AG10803 (cell line): ENCODE results near the gene COPS6.

ENCODE experiments used
- DNase-seq: peaks from one replicate; pipeline ENCODE4 v3.0.0; 2010; ENCODE audit warnings: low read depth
- H3K4me3 ChIP-seq: 2 replicates; pipeline ENCODE4 v1.5.1; 2011; ENCODE audit warnings: mild to moderate bottlenecking, low read length, control low read depth
- TF ChIP-seq, protein P1 (sequence below): conservative IDR thresholded peaks from 2 replicates; pipeline ENCODE4 v1.5.1; 2011; ENCODE audit warnings: mild to moderate bottlenecking, low read length, control low read depth, inconsistent platforms

The COPS6 gene

DNA sequence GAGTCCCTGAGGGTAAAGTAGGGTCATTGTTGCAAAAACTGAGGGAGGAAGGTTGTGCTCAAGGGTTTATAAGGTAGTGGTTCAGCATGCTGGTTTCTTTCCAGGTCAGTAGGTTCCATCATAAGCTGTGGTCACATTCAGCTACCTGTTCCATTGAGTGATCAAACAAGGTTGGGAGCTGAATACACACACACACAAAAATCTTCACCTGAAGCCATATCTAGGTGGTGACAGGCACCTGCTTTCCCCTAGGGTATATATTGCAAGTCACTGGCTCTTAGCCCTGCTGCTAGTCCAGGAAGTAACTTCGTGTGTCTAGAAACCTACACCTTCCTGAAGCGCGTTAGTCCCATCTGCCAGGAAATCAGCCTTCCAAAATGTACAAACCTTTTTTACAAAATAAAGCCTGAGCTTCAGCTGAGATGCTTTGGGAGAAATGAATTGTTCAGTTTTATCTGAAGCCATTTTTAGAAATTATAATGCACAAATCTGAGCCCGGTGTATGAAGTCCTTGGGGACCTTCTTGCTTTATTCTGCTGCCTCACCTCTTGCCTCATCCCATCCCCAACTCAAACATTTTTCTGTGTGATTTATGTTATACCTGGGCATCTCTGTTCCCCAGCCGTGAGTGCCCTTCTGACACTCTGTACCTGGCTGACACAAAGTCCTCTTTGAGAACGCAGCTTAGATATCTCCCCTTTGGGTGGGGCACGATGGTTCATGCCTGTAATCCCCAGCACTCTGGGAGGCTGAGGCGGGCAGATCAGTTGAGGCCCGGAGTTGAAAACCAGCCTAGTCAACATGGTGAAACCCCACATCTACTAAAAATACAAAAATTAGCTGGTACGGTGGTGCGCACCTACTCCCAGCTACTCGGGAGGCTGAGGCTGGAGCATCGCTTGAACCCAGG, 49.3 kb downstream of the COPS6 start:
- DNase-seq = no peak
- H3K4me3 ChIP-seq = no peak overlapping the region
- TF ChIP-seq, protein P1, sequence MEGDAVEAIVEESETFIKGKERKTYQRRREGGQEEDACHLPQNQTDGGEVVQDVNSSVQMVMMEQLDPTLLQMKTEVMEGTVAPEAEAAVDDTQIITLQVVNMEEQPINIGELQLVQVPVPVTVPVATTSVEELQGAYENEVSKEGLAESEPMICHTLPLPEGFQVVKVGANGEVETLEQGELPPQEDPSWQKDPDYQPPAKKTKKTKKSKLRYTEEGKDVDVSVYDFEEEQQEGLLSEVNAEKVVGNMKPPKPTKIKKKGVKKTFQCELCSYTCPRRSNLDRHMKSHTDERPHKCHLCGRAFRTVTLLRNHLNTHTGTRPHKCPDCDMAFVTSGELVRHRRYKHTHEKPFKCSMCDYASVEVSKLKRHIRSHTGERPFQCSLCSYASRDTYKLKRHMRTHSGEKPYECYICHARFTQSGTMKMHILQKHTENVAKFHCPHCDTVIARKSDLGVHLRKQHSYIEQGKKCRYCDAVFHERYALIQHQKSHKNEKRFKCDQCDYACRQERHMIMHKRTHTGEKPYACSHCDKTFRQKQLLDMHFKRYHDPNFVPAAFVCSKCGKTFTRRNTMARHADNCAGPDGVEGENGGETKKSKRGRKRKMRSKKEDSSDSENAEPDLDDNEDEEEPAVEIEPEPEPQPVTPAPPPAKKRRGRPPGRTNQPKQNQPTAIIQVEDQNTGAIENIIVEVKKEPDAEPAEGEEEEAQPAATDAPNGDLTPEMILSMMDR = no peak

DNA sequence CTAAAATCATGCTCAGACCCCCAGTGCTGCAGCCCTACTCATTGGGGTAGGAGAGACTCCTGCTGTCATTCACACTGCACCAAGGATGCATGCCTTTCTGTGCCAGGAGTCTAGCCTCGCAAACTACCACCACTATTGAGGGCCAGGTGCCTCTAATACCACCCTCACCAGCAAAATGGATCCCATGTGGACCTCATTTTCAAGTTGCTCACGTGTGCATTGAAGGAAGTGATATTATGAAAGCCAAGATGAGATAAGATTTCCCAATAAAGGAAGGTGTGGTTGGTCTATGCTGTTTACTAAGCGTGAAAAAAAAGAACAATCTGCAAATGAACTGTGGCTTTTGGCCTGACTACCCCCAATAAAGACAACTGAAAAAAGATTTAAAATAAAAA, 52.8 kb downstream of the COPS6 start:
- no peak overlapping the region for H3K4me3 ChIP-seq
- TF ChIP-seq, protein P1 = no peak
- DNase-seq = no peak
